Ectodermal cell (in vitro differentiated cells): ENCODE data around the gene ANKRD50.

ENCODE experiments used
- H3K27ac ChIP-seq: 2 replicates; pipeline ENCODE4 v1.7.0; 2013; ENCODE audit warnings: mild to moderate bottlenecking, low read depth, low read length; ENCODE audit not compliant: insufficient read depth, poor library complexity, severe bottlenecking
- H3K27me3 ChIP-seq: 2 replicates; pipeline ENCODE4 v1.7.0; 2013; ENCODE audit warnings: mild to moderate bottlenecking, low read length; ENCODE audit not compliant: insufficient read depth, control insufficient read depth, poor library complexity, severe bottlenecking
- H3K36me3 ChIP-seq: one replicate; pipeline ENCODE4 v1.7.0; 2013; ENCODE audit warnings: low read length; ENCODE audit not compliant: control insufficient read depth, insufficient read depth
- H3K4me1 ChIP-seq: one replicate; pipeline ENCODE4 v1.7.0; 2013; ENCODE audit warnings: low read length; ENCODE audit not compliant: control insufficient read depth, insufficient read depth
- H3K4me3 ChIP-seq: 2 replicates; pipeline ENCODE4 v1.7.0; 2013; ENCODE audit warnings: low read depth, low read length, control low read depth; ENCODE audit not compliant: insufficient read depth
- H3K9me3 ChIP-seq: 2 replicates; pipeline ENCODE4 v1.7.0; 2013; ENCODE audit warnings: mild to moderate bottlenecking, low read length, moderate library complexity; ENCODE audit not compliant: control insufficient read depth
- WGBS, 2 experiments: methylation state at CpG; one replicate each; pipeline ENCODE4 v1.1.7; 2013; ENCODE audit warnings: missing lambda C conversion rate in 2 of 2; 5-methylcytosine and 5-hydroxymethylcytosine counted together

Gene ANKRD50

GRCh38 chr4:124640022-124640730 lies 72.4 kb downstream of the ANKRD50 start:
- 98% methylated on average over 2 to 3 of the region's 3 CpGs for WGBS, 2 experiments
- Histone ChIP-seq H3K4me3 (no peak overlapping the region), H3K27me3 (no peaks in the 10 kb centered on the region), H3K27ac (no peak overlapping the region), H3K4me1 (peaks cover 4% of the 10 kb centered on the region), H3K9me3 (no peaks in the 10 kb centered on the region), H3K36me3 (no peaks in the 10 kb centered on the region)

GRCh38 chr4:124637321-124637720 lies 75.2 kb downstream of the ANKRD50 start:
- 68 to 78% methylated on average over 2 of the region's 2 CpGs for WGBS, 2 experiments
- Histone ChIP-seq H3K27ac (peak overlapping the region; percentile 47), H3K36me3 (no peaks in the 10 kb centered on the region), H3K9me3 (no peaks in the 10 kb centered on the region), H3K4me3 (no peak overlapping the region), H3K27me3 (no peaks in the 10 kb centered on the region), H3K4me1 (peaks cover 4% of the 10 kb centered on the region)

GRCh38 chr4:124636788-124637187 lies 75.7 kb downstream of the ANKRD50 start:
- Histone ChIP-seq H3K4me1 (peaks cover 4% of the 10 kb centered on the region), H3K9me3 (no peaks in the 10 kb centered on the region), H3K36me3 (no peaks in the 10 kb centered on the region), H3K27me3 (no peaks in the 10 kb centered on the region), H3K4me3 (no peak overlapping the region), H3K27ac (peak overlapping the region; percentile 47)
- WGBS, 2 experiments: 0 to 3% methylated on average over 1 of the region's 1 CpG

- Histone ChIP-seq H3K9me3 (no peaks in the 10 kb centered on the region), H3K27me3 (no peaks in the 10 kb centered on the region), H3K36me3 (no peaks in the 10 kb centered on the region), H3K4me1 (peaks cover 4% of the 10 kb centered on the region), H3K4me3 (no peak overlapping the region), H3K27ac (no peak overlapping the region)
- 83 to 84% methylated on average over 4 of the region's 4 CpGs for WGBS, 2 experiments
Measured at GRCh38 chr4:124635331-124635730, 77.2 kb downstream of the ANKRD50 start.

- H3K36me3 ChIP-seq: no peaks in the 10 kb centered on the region
- peaks cover 4% of the 10 kb centered on the region for H3K4me1 ChIP-seq
- H3K4me3 ChIP-seq: no peak overlapping the region
- WGBS, 2 experiments: 88 to 100% methylated on average over 2 to 3 of the region's 3 CpGs
- no peak overlapping the region for H3K27ac ChIP-seq
- H3K9me3 ChIP-seq: no peaks in the 10 kb centered on the region
- H3K27me3 ChIP-seq: no peaks in the 10 kb centered on the region
Measured at GRCh38 chr4:124633285-124633941, 79.1 kb downstream of the ANKRD50 start.

- Histone ChIP-seq H3K9me3 (no peaks in the 10 kb centered on the region), H3K27ac (no peak overlapping the region), H3K4me3 (no peak overlapping the region), H3K4me1 (peaks cover 4% of the 10 kb centered on the region), H3K27me3 (no peaks in the 10 kb centered on the region), H3K36me3 (no peaks in the 10 kb centered on the region)
- 95 to 96% methylated on average over 5 of the region's 5 CpGs for WGBS, 2 experiments
Measured at GRCh38 chr4:124632439-124632838, 80.1 kb downstream of the ANKRD50 start.

- WGBS, 2 experiments: 88 to 91% methylated on average over 1 of the region's 1 CpG
- H3K27ac ChIP-seq: no peak overlapping the region
Measured at GRCh38 chr4:124631760-124632159, 80.8 kb downstream of the ANKRD50 start.

GRCh38 chr4:124629681-124630080 lies 82.9 kb downstream of the ANKRD50 start:
- WGBS, 2 experiments: no CpG with 5 or more reads among the region's 1 CpG
- Histone ChIP-seq H3K4me1 (no peaks in the 10 kb centered on the region), H3K4me3 (no peak overlapping the region), H3K27me3 (no peaks in the 10 kb centered on the region), H3K9me3 (no peaks in the 10 kb centered on the region), H3K27ac (no peak overlapping the region), H3K36me3 (no peaks in the 10 kb centered on the region)

More at GRCh38 chr4:124631760-124632159, 80.8 kb downstream of the ANKRD50 start:
- no peaks in the 10 kb centered on the region for H3K9me3 ChIP-seq
- no peaks in the 10 kb centered on the region for H3K36me3 ChIP-seq
- no peaks in the 10 kb centered on the region for H3K27me3 ChIP-seq
- no peak overlapping the region for H3K4me3 ChIP-seq
- no peaks in the 10 kb centered on the region for H3K4me1 ChIP-seq
